GM12801 (cell line): ENCODE results near the gene CTSS.

Experiments
- CTCF ChIP-seq: IDR thresholded peaks from one replicate; pipeline ENCODE4 v1.5.1; 2011; ENCODE audit warnings: control low read depth; ENCODE audit not compliant: insufficient read length; ENCODE audit errors: extremely low read depth

The CTSS gene

GRCh38 chr1:150805899-150806298 lies 40.3 kb upstream of the CTSS start:
- no peak for TF ChIP-seq CTCF

- TF ChIP-seq CTCF: no peak
Observed at GRCh38 chr1:150804671-150805070, 39.1 kb upstream of the CTSS start.

GRCh38 chr1:150799089-150799488 lies 33.5 kb upstream of the CTSS start:
- TF ChIP-seq CTCF: no peak

- TF ChIP-seq CTCF: no peak
Observed at GRCh38 chr1:150798525-150798924, 32.9 kb upstream of the CTSS start.

GRCh38 chr1:150796374-150796773 lies 30.8 kb upstream of the CTSS start:
- TF ChIP-seq CTCF: no peak

GRCh38 chr1:150793221-150793620 lies 27.6 kb upstream of the CTSS start:
- no peak for TF ChIP-seq CTCF

- TF ChIP-seq CTCF: no peak
Observed at GRCh38 chr1:150791585-150791984, 26.0 kb upstream of the CTSS start.

- TF ChIP-seq CTCF: no peak
Observed at GRCh38 chr1:150789396-150789795, 23.8 kb upstream of the CTSS start.
